Psoas muscle (tissue), 8 donors: Measurements from ENCODE around the gene SUMO1. TPM values are rescaled to one million over a fixed set of nuclear protein-coding genes. Genes with fewer than 3 reads are reported as not detected.

ENCODE experiments used
- ATAC-seq, 4 donors: fragments of 200-7000 bp; cut with Tn5 transposase; one replicate each; pipeline ENCODE4 v1.9.1; 2020; ENCODE audit warnings: moderate library complexity in 3 of 4, mild to moderate bottlenecking in 2 of 4
- DNase-seq, 2 donors: peaks; one replicate each; pipeline ENCODE4 v3.0.0-alpha.2; 2020
- H3K27ac ChIP-seq: fragments of 200-600 bp; one replicate; pipeline ENCODE4 v1.8.0; 2022
- H3K27me3 ChIP-seq, 3 donors: fragments of 200-600 bp in 1 of 3; one replicate each; pipeline versions ENCODE4 v1.6.1 to v1.8.0; 2013 to 2022; ENCODE audit warnings: low read length in 2 of 3, mild to moderate bottlenecking in 2 of 3, moderate library complexity in 1 of 3; ENCODE audit not compliant: insufficient read depth in 3 of 3
- H3K36me3 ChIP-seq, 2 donors: fragments of 200-600 bp in 1 of 2; one replicate each; pipeline versions ENCODE4 v1.6.1 to v1.8.0; 2013 to 2022; ENCODE audit warnings: low read depth in 1 of 2, mild to moderate bottlenecking in 1 of 2, moderate library complexity in 1 of 2; ENCODE audit not compliant: insufficient read depth in 1 of 2
- H3K4me1 ChIP-seq: fragments of 200-600 bp; one replicate; pipeline ENCODE4 v1.8.0; 2022
- H3K4me3 ChIP-seq: fragments of 200-600 bp; one replicate; pipeline ENCODE4 v1.8.0; 2022; ENCODE audit warnings: mild to moderate bottlenecking
- H3K9me3 ChIP-seq: fragments of 200-600 bp; one replicate; pipeline ENCODE4 v1.8.0; 2022
- CTCF ChIP-seq: fragments of 200-600 bp; IDR thresholded peaks from one replicate; pipeline ENCODE4 v1.8.0; 2022; ENCODE audit warnings: antibody characterized with exemption
- WGBS, 3 donors: extraction: QIAGEN DNeasy Blood & Tissue Kit; methylation state at CpG; one replicate each; pipeline versions ENCODE4 v1.1.6 to v1.1.7; 2013; 5-methylcytosine and 5-hydroxymethylcytosine counted together
- intact Hi-C, 2 donors: fragments of 100-400 bp; cut with DNase I; formaldehyde crosslinking; loops; one replicate each; pipeline versions ENCODE4 v1.11.0 to v1.14.2; 2022
- polyA plus RNA-seq, 3 donors: library from polyadenylated mRNA; stranded (reverse); fragments of 200-250 nt; gene quantifications; one replicate each; pipeline ENCODE4 v1.2.3, GENCODE V29; 2013
- total RNA-seq, 4 donors: library from RNA; stranded (reverse); fragmentation: NEBNext Ultra II Directional in 2 of 4; extraction: Animal tissue kit (Norgen Biotek cat#: 25700) in 2 of 4; gene quantifications; one replicate each; pipeline versions ENCODE4 v1.2.1 to v1.2.4, GENCODE V29; 2021 to 2023
- donor health status: healthy with polysubstance abuse.
- donor health status: DM: no; HTN: no; CAD: no; lungs with moderate emphysema.
- donor health status: Bipolar disorder and iron deficiency.
- donor health status: healthy.
- donor health status: DM: yes; HTN: yes; CAD: no.
- donor health status: DM: no; HTN: no; CAD: no.
- donor health status: DM: no; HTN: no; CAD: no.
- donor health status: DM: yes; HTN: yes; CAD: no.

SUMO1 gene
- total and polyA plus RNA-seq, 7 donors: 55.4 to 134 (median 69.8) TPM

- H3K4me1 ChIP-seq: no peaks in the 10 kb centered on the region
- no peaks in the 10 kb centered on the region for H3K27me3 ChIP-seq
- ATAC-seq: peak; percentile 72 to 96 (median 87)
- no peaks in the 10 kb centered on the region for H3K9me3 ChIP-seq
- no peak overlapping the region for H3K27ac ChIP-seq
- peak; percentile 90 for TF ChIP-seq CTCF
- intact Hi-C loops: loop anchor here (1.0 to 5.0 kb wide), 5 partner anchors 141 to 384 kb away; no protein-coding TSS in a partner anchor
- WGBS, 3 donors: 46 to 51% (median 51%) methylated on average over 7 of the region's 7 CpGs
- DNase-seq: no peak
- H3K36me3 ChIP-seq: peaks cover 0 to 2% of the 10 kb centered on the region in 2 donors
- H3K4me3 ChIP-seq: no peak overlapping the region
These were observed 59.9 kb downstream of the SUMO1 start for GRCh38 chr2:202178346-202178958.

- H3K9me3 ChIP-seq: no peaks in the 10 kb centered on the region
- H3K27ac ChIP-seq: no peak overlapping the region
- H3K4me3 ChIP-seq: no peak overlapping the region
- DNase-seq (no peak), ATAC-seq (no peak)
- H3K36me3 ChIP-seq: peaks cover 0 to 2% of the 10 kb centered on the region in 2 donors
- intact Hi-C loops: no loop called here
- 48 to 66% (median 58%) methylated on average over 6 of the region's 6 CpGs for WGBS, 3 donors
- no peak for TF ChIP-seq CTCF
- H3K27me3 ChIP-seq: peaks cover 0 to 4% (median 0%) of the 10 kb centered on the region in 3 donors
- no peaks in the 10 kb centered on the region for H3K4me1 ChIP-seq
These were observed 65.8 kb downstream of the SUMO1 start for GRCh38 chr2:202172439-202173211.

GRCh38 chr2:202171241-202171825 is 67.1 kb downstream of the SUMO1 start:
- Histone ChIP-seq H3K36me3 (peaks cover 0 to 2% of the 10 kb centered on the region in 2 donors), H3K4me3 (peak overlapping the region; percentile 32), H3K27ac (no peak overlapping the region), H3K27me3 (peaks cover 0 to 4% (median 0%) of the 10 kb centered on the region in 3 donors), H3K9me3 (no peaks in the 10 kb centered on the region), H3K4me1 (no peaks in the 10 kb centered on the region)
- intact Hi-C loops: no loop called here
- no peak for DNase-seq
- WGBS, 3 donors: 19 to 24% (median 21%) methylated on average over 32 of the region's 32 CpGs
- no peak for TF ChIP-seq CTCF
- peak in 2 of 4 donors; percentile 42 to 49 for ATAC-seq

GRCh38 chr2:202169832-202170424 is 68.5 kb downstream of the SUMO1 start:
- Histone ChIP-seq H3K4me1 (no peaks in the 10 kb centered on the region), H3K36me3 (no peaks in the 10 kb centered on the region), H3K4me3 (no peak overlapping the region), H3K9me3 (no peaks in the 10 kb centered on the region), H3K27me3 (peaks cover 0 to 4% (median 0%) of the 10 kb centered on the region in 3 donors), H3K27ac (no peak overlapping the region)
- ATAC-seq (no peak), DNase-seq (no peak)
- intact Hi-C loops: no loop called here
- 85 to 93% (median 86%) methylated on average over 8 of the region's 8 CpGs for WGBS, 3 donors
- no peak for TF ChIP-seq CTCF
